Pancreas (tissue), 10 donors: Measurements from ENCODE around the gene UPF3B. TPM values are rescaled to one million over a fixed set of nuclear protein-coding genes. Genes with fewer than 3 reads are reported as not detected.
A peak's percentile ranks its signal among the peaks of the same experiment; 100 is the strongest.
"Not testable (repeated sequence)": the region's sequence is repeated elsewhere in the genome, so short reads cannot be mapped to it uniquely, and the experiment has no call there.

Source experiments
- ATAC-seq, 4 donors: fragments of 200-7000 bp; cut with Tn5 transposase; one replicate each; pipeline versions ENCODE4 v1.8.0 to v1.9.1; 2020; ENCODE audit warnings: mild to moderate bottlenecking in 4 of 4, moderate library complexity in 4 of 4
- DNase-seq, 6 donors: peaks; one replicate each; pipeline ENCODE4 v3.0.0-alpha.2; 2020
- FAIRE-seq: peaks from 2 replicates; lab custom pipeline; 2012; peaks lifted over from hg19 to GRCh38; lab: Jason Lieb, UNC
- H3K27ac ChIP-seq, 4 donors: fragments of 200-600 bp; sonication (generic); 1 replicate in 3 of 4; 2 replicates in 1 of 4; pipeline versions ENCODE4 v1.5.0 to v1.8.0; 2020
- H3K27me3 ChIP-seq, 4 donors: fragments of 200-600 bp; one replicate each; pipeline ENCODE4 v1.8.0; 2021
- H3K36me3 ChIP-seq, 3 donors: fragments of 200-600 bp; sonication (generic) in 1 of 3; one replicate each; pipeline versions ENCODE4 v1.5.0 to v1.8.0; 2020 to 2021
- H3K4me1 ChIP-seq, 3 donors: fragments of 200-600 bp; one replicate each; pipeline ENCODE4 v1.8.0; 2021
- H3K4me3 ChIP-seq, 4 donors: fragments of 200-600 bp; sonication (generic) in 2 of 4; one replicate each; pipeline versions ENCODE4 v1.5.0 to v1.8.0; 2020 to 2021
- H3K9me3 ChIP-seq, 4 donors: fragments of 200-600 bp; one replicate each; pipeline ENCODE4 v1.8.0; 2021
- CTCF ChIP-seq, 4 donors: fragments of 200-600 bp; sonication (generic) in 3 of 4; IDR thresholded peaks; one replicate each; pipeline versions ENCODE4 v1.5.0 to v1.8.0; 2021; ENCODE audit warnings: antibody characterized with exemption in 4 of 4
- WGBS, 2 donors: extraction: QIAGEN DNeasy Blood & Tissue Kit; methylation state at CpG; one replicate each; pipeline ENCODE4 v1.1.7; 2013; 5-methylcytosine and 5-hydroxymethylcytosine counted together
- intact Hi-C, 3 donors: fragments of 100-400 bp; cut with DNase I; formaldehyde crosslinking; loops; one replicate each; pipeline versions ENCODE4 v1.11.1 to v1.14.2; 2022
- polyA plus RNA-seq, 2 donors: library from polyadenylated mRNA; stranded (reverse); fragments of 200-250 nt; gene quantifications; one replicate each; pipeline ENCODE4 v1.2.3, GENCODE V29; 2013
- total RNA-seq, 6 donors: library from RNA; stranded (reverse); fragmentation: NEBNext Ultra II Directional in 4 of 6; extraction: Animal tissue kit (Norgen Biotek cat#: 25700) in 4 of 6; gene quantifications; one replicate each; pipeline versions ENCODE4 v1.2.1 to v1.2.4, GENCODE V29; 2021 to 2023
- donor health status: healthy with polysubstance abuse.
- donor health status: DM: no; HTN: no; CAD: no; lungs with moderate emphysema.
- donor health status: DM: no; HTN: no; CAD: no.
- donor health status: control.
- donor health status: control.
- donor health status: Bipolar disorder and iron deficiency.
- donor health status: DM: yes; HTN: yes; CAD: no.
- donor health status: DM: no; HTN: no; CAD: no.
- donor health status: DM: no; HTN: no; CAD: no.
- donor health status: DM: yes; HTN: yes; CAD: no.

Gene UPF3B
- total RNA-seq (1 to 10 TPM; 1.9 to 3.5 (median 3.0) TPM), polyA plus RNA-seq (1 to 10 TPM; 6.8 to 8.6 TPM)

- TF ChIP-seq CTCF (IDR thresholded peaks at IDR 0.05), result no peak
- Histone ChIP-seq H3K4me3 (peak within 1 kb of the TSS; percentile 29 to 56 (median 40)), H3K9me3 (no peaks in the 10 kb centered on the region), H3K36me3 (no peaks in the 10 kb centered on the region), H3K27me3 (no peaks in the 10 kb centered on the region), H3K27ac (peak within 1 kb of the TSS; percentile 22 to 82 (median 57)), H3K4me1 (no peaks in the 10 kb centered on the region)
- DNase-seq (peak; percentile 91 to 97 (median 96)), FAIRE-seq (peak; percentile 98), ATAC-seq (peak; percentile 96 to 99 (median 98))
- 0 to 23% methylated on average over 54 of the region's 54 CpGs for WGBS, 2 donors
- intact Hi-C loops, result no loop called here
Measured at GRCh38 chrX:119852382-119853353, at the start of gene UPF3B. Gene UPF3B (minus strand): TSS chrX:119852963. CDS start chrX:119852928, 35 bp downstream.

- Histone ChIP-seq H3K4me1 (no peaks in the 10 kb centered on the region), H3K27ac (no peak overlapping the region), H3K27me3 (no peaks in the 10 kb centered on the region), H3K4me3 (no peak overlapping the region), H3K36me3 (no peaks in the 10 kb centered on the region), H3K9me3 (no peaks in the 10 kb centered on the region)
- 53 to 78% methylated on average over 1 of the region's 1 CpG for WGBS, 2 donors
- ATAC-seq (no peak), DNase-seq (no peak), FAIRE-seq (no peak)
- intact Hi-C loops, result no loop called here
- no peak for TF ChIP-seq CTCF (IDR thresholded peaks at IDR 0.05)
Measured at GRCh38 chrX:119900976-119901375, 48.2 kb upstream of the UPF3B start.

- H3K27me3 ChIP-seq, result no peaks in the 10 kb centered on the region
- H3K9me3 ChIP-seq, result no peaks in the 10 kb centered on the region
- H3K4me1 ChIP-seq, result no peaks in the 10 kb centered on the region
- FAIRE-seq (no peak), ATAC-seq (peak in 3 of 4 donors; percentile 24 to 59 (median 51)), DNase-seq (no peak)
- no peaks in the 10 kb centered on the region for H3K36me3 ChIP-seq
- no peak for TF ChIP-seq CTCF (IDR thresholded peaks at IDR 0.05)
- no peak overlapping the region for H3K4me3 ChIP-seq
- intact Hi-C loops, result no loop called here
- 7 to 8% methylated on average over 2 of the region's 2 CpGs for WGBS, 2 donors
- H3K27ac ChIP-seq, result no peak overlapping the region
Measured at GRCh38 chrX:119899125-119899524, 46.4 kb upstream of the UPF3B start.

- intact Hi-C loops, result no loop called here
- Histone ChIP-seq H3K27me3 (no peaks in the 10 kb centered on the region), H3K4me1 (no peaks in the 10 kb centered on the region), H3K9me3 (no peaks in the 10 kb centered on the region), H3K36me3 (no peaks in the 10 kb centered on the region), H3K4me3 (no peak within 1 kb of the TSS), H3K27ac (no peak within 1 kb of the TSS)
- FAIRE-seq (no peak), ATAC-seq (no peak), DNase-seq (no peak)
- 60 to 66% methylated on average over 4 of the region's 4 CpGs for WGBS, 2 donors
- TF ChIP-seq CTCF (IDR thresholded peaks at IDR 0.05), result no peak
Measured at GRCh38 chrX:119895843-119896326, 43.1 kb upstream of the UPF3B start, which contains the start of gene AKAP14. Gene AKAP14 (plus strand): TSS chrX:119895893. CDS start chrX:119903224, 7,331 bp downstream.

GRCh38 chrX:119891961-119892692, 39.4 kb upstream of the UPF3B start:
- DNase-seq, H3K27ac ChIP-seq, H3K4me1 ChIP-seq, H3K9me3 ChIP-seq, ATAC-seq, H3K4me3 ChIP-seq, H3K36me3 ChIP-seq, H3K27me3 ChIP-seq, FAIRE-seq, intact Hi-C loops: not testable (repeated sequence)
- 73 to 80% methylated on average over 16 of the region's 16 CpGs for WGBS, 2 donors

GRCh38 chrX:119890626-119891025, 37.9 kb upstream of the UPF3B start:
- FAIRE-seq, ATAC-seq, H3K27me3 ChIP-seq, H3K9me3 ChIP-seq, H3K4me3 ChIP-seq, intact Hi-C loops, H3K36me3 ChIP-seq, H3K27ac ChIP-seq, H3K4me1 ChIP-seq: not testable (repeated sequence)
- DNase-seq, result peak in 1 of 6 donors; percentile 41
- 72 to 89% methylated on average over 21 to 28 of the region's 36 CpGs for WGBS, 2 donors
